GM19438 (cell line): ENCODE data around the gene BTG3.

ENCODE experiments used
- ATAC-seq: cut with Tn5 transposase; IDR thresholded peaks from one replicate; pipeline ENCODE4 v1.9.1; 2021; ENCODE audit warnings: low read depth; ENCODE audit not compliant: unreplicated experiment

The BTG3 gene

GRCh38 chr21:17590430-17590829 lies 22.3 kb downstream of the BTG3 start:
- no peak for ATAC-seq

DNA sequence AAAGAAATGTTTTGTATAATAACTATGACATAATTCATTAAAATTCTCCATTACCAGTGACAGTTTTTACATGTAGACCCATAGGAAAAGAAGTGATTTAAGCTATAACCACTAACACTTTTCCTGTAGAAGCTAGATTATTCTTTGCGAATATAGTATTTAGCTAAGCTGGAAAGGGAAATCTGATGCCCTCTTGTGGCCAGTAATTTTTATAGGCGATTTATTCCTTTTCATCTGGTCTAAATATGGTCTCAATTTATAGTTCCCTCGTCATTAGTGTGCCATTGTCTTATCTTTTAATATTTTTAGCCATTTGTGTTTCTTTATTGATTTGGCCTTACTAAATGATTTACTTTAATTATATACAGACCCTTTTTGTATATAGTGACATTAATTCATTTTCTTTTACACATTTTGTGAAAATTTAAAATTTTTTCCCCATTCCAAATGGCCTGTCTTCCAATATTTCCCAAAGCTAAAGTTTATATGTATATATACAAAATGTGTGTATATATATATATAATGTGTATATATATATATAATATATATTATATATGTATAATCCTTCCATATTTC lies 26.7 kb downstream of the BTG3 start:
- no peak for ATAC-seq

- ATAC-seq: no peak
These were observed 28.8 kb downstream of the BTG3 start for GRCh38 chr21:17583898-17584297.

DNA sequence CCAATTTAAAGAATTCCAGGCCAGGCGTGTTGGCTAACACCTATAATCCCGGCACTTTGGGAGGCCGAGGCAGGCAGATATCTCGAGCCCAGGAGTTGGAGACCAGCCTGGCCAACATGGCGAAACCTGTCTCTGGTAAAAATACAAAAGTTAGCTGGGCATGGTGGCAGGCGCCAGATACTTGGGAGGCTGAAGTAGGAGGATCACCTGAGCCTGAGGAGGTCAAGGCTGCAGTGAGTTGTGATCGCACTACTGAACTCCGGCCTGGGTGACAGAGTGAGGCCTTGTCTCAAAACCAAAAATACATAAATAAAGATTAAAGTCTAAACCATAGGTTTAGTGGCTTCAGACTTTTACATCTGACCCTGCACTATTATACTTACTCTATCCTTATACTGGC lies 32.4 kb downstream of the BTG3 start:
- ATAC-seq: no peak

GRCh38 chr21:17578876-17579275 lies 33.8 kb downstream of the BTG3 start:
- no peak for ATAC-seq

DNA sequence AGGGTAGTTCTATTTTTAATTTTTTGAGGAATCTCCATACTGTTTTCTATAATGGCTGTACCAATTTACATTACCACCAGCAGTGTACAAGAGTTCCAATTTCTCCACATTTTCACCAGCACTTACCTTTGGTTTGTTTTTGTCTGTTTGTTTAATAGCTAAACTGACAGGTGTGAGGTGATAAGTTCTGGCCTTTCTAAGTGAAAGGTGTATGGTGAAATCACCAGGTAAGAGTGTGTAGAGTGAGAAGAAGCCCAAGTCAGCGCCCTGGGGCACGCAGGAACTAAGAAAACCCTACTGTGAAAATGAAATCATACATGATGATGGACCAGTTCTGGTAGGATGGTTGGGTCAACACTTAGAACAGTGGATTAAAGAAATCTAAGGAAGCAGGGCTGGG lies 34.5 kb downstream of the BTG3 start:
- no peak for ATAC-seq

- ATAC-seq: no peak
These were observed 35.0 kb downstream of the BTG3 start for GRCh38 chr21:17577701-17578100.

DNA sequence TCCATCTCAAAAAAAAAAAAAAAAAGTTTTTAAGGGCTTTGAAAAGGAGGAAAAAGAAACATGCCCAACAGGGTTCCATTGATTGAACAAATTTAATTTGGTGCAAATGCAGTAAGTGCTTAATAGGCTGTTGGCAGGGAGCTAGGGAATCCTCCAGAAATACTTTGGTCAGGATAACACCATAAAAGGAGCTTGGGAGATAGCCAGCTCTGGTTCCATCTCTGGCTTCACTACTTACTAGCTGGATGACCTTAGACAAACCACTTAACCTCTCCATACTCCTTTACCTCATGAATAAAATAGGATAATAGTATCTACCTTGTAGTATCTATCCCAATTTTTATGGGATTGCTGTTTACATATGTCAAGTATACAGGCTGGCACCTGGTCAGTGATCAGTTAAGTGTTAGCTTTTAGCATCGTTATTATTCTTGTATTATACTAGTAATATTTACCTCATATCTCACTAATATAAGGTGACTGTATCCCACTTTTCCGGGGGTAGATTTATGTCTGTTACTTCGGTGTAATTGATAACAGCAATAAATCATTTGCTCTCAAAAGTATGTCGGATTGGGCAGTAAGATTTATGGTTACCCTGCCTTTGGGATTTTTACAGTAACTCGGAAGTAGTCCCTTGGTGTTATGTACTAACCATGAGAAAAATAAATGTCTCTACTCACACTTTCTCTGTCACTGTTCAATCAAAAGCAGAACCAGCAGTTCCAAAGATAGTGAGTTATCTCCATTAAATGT lies 36.4 kb downstream of the BTG3 start:
- no peak for ATAC-seq

DNA sequence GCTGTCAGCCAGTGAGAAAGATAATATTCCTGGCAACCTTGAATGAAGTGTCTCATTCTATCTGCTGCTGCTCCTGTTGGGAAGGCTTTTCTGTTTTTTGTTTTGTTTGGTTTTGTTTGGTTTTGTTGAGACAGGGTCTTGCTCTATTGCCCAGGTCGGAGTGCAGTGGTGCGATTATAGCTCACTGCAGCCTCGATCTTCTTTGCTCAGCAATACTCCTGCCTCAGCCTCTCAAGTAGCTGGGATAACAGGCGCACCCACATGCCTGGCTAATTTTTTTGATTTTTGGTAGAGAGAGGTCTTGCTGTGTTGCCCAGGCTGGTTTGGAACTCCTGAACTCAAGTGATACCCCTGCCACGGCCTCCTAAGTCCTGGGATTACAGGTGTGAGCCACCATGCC lies 37.6 kb downstream of the BTG3 start:
- ATAC-seq: no peak

GRCh38 chr21:17572431-17572830 lies 40.3 kb downstream of the BTG3 start:
- ATAC-seq: no peak

DNA sequence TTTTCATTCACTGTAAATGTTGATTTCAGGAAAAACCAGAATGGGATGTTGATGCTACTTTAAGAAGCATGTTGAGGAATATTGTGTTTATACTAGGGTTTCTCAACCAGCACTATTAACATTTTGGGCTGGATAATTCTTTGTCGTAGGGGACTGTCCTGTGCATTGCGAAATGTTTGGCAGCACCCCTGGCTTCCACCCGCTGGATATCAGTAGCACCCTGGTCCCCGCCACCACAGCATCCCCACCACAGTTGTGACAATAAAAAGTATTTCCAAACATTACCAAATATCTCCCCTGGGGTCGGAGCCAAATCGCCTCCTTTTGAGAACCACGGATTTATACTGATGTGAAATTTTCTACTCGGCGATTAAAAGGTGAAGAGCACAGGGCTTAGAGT lies 41.9 kb downstream of the BTG3 start:
- ATAC-seq: no peak

DNA sequence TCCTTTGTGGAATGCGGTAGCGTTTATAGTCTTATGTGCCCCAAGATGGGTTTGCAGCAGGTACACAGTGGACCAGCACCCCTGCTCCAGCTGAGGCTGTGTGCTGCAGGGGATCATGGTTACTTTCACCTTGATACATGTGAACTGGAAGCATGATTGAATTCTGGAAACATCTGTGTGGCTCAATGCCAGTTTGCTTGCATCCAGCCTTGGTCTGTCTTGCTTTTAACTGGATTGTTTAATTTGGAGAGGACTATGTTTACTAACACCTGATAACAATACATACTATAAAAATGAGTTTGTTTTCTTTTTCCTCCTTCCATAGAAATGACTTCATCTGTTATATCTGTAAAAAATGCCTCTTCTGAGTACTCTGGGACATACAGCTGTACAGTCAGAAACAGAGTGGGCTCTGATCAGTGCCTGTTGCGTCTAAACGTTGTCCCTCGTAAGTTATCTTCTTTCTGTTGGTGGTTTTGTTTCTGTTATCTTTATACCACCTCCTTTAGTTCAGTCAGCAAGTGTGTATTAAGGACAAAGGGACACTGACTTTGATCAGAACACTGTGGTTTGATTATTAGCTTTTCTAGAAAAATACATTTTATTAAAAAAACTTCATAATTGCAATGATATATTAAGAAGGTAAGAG lies 52.2 kb downstream of the BTG3 start:
- ATAC-seq: no peak

GRCh38 chr21:17554679-17555465 lies 57.8 kb downstream of the BTG3 start:
- ATAC-seq: no peak

DNA sequence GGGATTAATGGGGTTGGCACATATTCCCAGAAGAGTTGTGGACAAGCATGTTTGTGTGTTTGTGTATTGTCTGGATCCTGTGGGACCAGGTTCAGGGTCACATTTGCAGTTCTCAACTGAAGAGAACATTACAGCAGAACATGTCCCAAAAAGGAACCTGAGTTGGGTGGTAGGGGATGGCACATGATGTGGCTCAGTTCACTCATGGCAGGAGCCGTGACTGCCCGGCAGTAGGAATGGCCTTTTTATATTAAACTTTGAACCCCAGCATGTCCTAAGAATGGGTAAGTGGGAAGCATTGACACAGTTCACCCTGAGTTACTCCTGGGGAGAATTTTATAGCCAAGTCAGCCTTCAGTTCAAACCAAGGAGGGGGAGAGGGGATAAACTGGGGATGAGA lies 58.6 kb downstream of the BTG3 start:
- ATAC-seq: no peak

GRCh38 chr21:17552410-17552809 lies 60.3 kb downstream of the BTG3 start:
- ATAC-seq: no peak

DNA sequence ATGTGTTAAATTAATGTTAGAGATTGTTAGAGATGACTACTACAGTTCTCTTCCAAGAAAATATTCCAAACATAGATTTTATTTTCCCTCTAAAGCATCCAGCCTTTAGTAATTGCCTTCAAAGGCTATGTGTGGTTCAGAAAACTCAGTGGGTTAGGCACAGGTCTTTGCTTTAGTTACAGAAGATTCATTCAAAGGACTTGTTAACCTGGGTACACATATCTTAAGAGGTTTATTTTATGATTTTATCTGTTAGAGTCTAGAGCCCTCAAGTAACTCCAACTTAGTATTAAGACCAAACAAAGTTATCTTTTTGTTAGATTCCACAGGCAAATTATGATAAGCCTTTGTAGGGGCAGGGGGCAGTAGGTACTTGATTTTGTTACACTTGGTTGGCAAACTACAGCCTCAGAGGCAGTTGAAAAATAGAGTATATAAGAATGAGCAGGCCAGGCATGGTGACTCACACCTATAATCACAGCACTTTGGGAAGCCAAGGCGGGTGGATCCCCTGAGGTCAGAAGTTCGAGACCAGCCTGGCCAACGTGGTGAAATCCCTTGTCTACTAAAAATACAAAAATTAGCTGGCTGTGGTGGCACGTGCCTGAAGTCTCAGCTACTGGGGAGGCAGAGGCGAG lies 61.9 kb downstream of the BTG3 start:
- ATAC-seq: no peak

- no peak for ATAC-seq
These were observed 64.4 kb downstream of the BTG3 start for GRCh38 chr21:17548262-17548661.

- ATAC-seq: no peak
These were observed 67.7 kb downstream of the BTG3 start for GRCh38 chr21:17545007-17545406.
